ENCODE measurements around the gene SCN4B. TPM values are rescaled to one million over a fixed set of nuclear protein-coding genes. Genes with fewer than 3 reads are reported as not detected.
A peak's percentile ranks its signal among the peaks of the same experiment; 100 is the strongest.

Gene SCN4B
- total and polyA plus RNA-seq, 2 of the 8 experiments (the other 6 are each of a cell fraction or from before 2014, with no cell fraction given), result 2.8 to 4.9 TPM

DNA sequence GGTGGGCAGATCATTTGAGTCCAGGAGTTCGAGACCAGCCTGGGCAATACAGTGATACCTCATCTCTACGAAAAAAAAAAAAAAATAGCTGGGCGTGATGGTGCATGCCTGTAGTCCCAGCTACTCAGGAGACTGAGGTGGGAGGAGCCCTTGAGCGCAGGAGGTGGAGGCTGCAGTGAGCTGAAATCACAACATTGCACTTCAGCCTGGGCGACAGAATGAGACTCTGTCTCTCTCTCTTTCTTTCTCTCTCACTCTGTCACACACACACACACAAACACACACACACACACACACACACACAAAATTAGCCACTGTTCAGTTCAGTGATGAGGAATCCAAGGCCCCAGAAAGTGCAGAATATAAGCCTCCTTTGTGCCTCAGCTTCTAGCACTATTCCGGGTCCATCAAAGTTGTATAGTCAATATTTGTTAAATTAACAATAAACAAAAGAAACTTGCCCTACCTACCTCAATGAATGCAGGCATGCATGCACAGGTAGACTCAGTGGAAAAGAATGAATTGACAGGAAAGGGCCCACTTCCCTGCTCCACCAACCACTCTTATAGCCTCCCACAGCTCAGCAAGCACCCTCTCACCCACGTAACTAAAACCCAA, 62.0 kb downstream of the SCN4B start:
- Histone ChIP-seq H3K4me3 (ENCODE audit: extremely low read depth in 1 of 4, insufficient read depth in 2 of 4, low read depth in 3 of 4, low read length in 4 of 4) (no peak overlapping the region), H3K18ac (ENCODE audit: extremely low read depth, low read length) (no peak overlapping the region), H3K79me2 (ENCODE audit: control insufficient read depth in 1 of 2, insufficient read depth in 2 of 2, low read length in 2 of 2) (no peaks in the 10 kb centered on the region), H4K91ac (replicated peaks; ENCODE audit: insufficient read length, low read length) (no peak overlapping the region), H2BK15ac (ENCODE audit: low read length) (no peak overlapping the region), H3K4me1 (replicated peaks in 1 of 4; ENCODE audit: control insufficient read depth in 3 of 4, insufficient read depth in 4 of 4, low read length in 3 of 4) (no peaks in the 10 kb centered on the region), H3K23me2 (ENCODE audit: low read depth, low read length) (peaks cover 2% of the 10 kb centered on the region; the same call in 1 of the 2 replicates), H3K4me2 (ENCODE audit: insufficient read depth in 1 of 2, low read depth in 2 of 2, low read length in 2 of 2) (no peak overlapping the region), H3K27me3 (replicated peaks in 1 of 4; ENCODE audit: control insufficient read depth in 3 of 4, extremely low read depth in 1 of 4, insufficient read depth in 3 of 4, low read length in 3 of 4) (no peaks in the 10 kb centered on the region; a peak in 1 of 7 replicates), H2BK120ac (replicated peaks; ENCODE audit: low read depth, low read length) (no peak overlapping the region), H4K20me1 (replicated peaks in 1 of 2; ENCODE audit: control insufficient read depth in 1 of 2, insufficient read depth in 2 of 2, low read length in 2 of 2) (no peaks in the 10 kb centered on the region), H3K9me3 (ENCODE audit: insufficient read depth in 2 of 2, low read depth in 1 of 2, low read length in 1 of 2) (peaks cover 8 to 21% of the 10 kb centered on the region in 2 experiments; a peak in 3 of 4 replicates), H3K79me1 (ENCODE audit: low read depth, low read length) (no peaks in the 10 kb centered on the region), H2AK5ac (ENCODE audit: low read depth, low read length) (no peak overlapping the region), H3K23ac (ENCODE audit: insufficient read length) (no peak overlapping the region), H3K9ac (replicated peaks in 1 of 4; ENCODE audit: extremely low read depth in 1 of 4, low read depth in 3 of 4, low read length in 3 of 4) (no peak overlapping the region), H3K27ac (ENCODE audit: low read depth, low read length) (no peak overlapping the region), H3K36me3 (ENCODE audit: control insufficient read depth in 2 of 4, insufficient read depth in 4 of 4, low read length in 3 of 4) (no peaks in the 10 kb centered on the region), H2BK20ac (ENCODE audit: low read length) (no peak overlapping the region), H3K56ac (replicated peaks; ENCODE audit: insufficient read length, low read depth, low read length) (no peak overlapping the region), H2BK5ac (ENCODE audit: low read depth, low read length) (no peak overlapping the region), H3K14ac (ENCODE audit: insufficient read length) (no peak overlapping the region), H2AFZ (ENCODE audit: low read length) (no peak overlapping the region), H2BK12ac (ENCODE audit: low read depth, low read length) (0 out of 2 replicates have a peak overlapping the region, but pooled peaks have one; percentile 27), H3K4ac (replicated peaks; ENCODE audit: insufficient read length, low read depth, low read length) (no peak overlapping the region), H4K8ac (ENCODE audit: extremely low read depth, insufficient read depth, low read length) (no peak overlapping the region), H4K5ac (ENCODE audit: insufficient read length, low read depth, low read length) (no peak overlapping the region)
- no peak for FAIRE-seq
- CTCF ChIA-PET (ENCODE audit: partially characterized antibody), result interaction anchor here (0.6 to 1.9 kb wide), 8 partner anchors 8 to 283 kb away, joined by 3 to 5 read pairs (median 4); partner anchors contain the start of gene TMPRSS4
- TF ChIP-seq SRF (IDR thresholded peaks at IDR 0.05; ENCODE audit: low read depth, low read length), result no peak
- no peak for TF ChIP-seq BCL11A (IDR thresholded peaks at IDR 0.05; ENCODE audit: low read depth in 2 of 2, low read length in 2 of 2)
- TF ChIP-seq CTBP2 (IDR thresholded peaks at IDR 0.05; ENCODE audit: borderline replicate concordance, insufficient read depth, insufficient read length, low read length), result no peak
- no peak for TF ChIP-seq CHD1 (IDR thresholded peaks at IDR 0.05; ENCODE audit: low read depth, low read length)
- TF ChIP-seq CBX8 (IDR thresholded peaks at IDR 0.05; ENCODE audit: borderline replicate concordance, low read depth, low read length), result no peak
- TF ChIP-seq BACH1 (IDR thresholded peaks at IDR 0.05; ENCODE audit: low read length), result no peak
- TF ChIP-seq SP2 (IDR thresholded peaks at IDR 0.05; ENCODE audit: low read length), result no peak
- TF ChIP-seq POLR2AphosphoS5 (IDR thresholded peaks at IDR 0.05; ENCODE audit: low read depth, low read length), result no peak
- TF ChIP-seq SUZ12 (IDR thresholded peaks at IDR 0.05; ENCODE audit: low read length), result no peak
- TF ChIP-seq GABPA (IDR thresholded peaks at IDR 0.05; ENCODE audit: borderline replicate concordance, insufficient read depth, low read length), result no peak
- no peak for TF ChIP-seq HDAC2 (IDR thresholded peaks at IDR 0.05; ENCODE audit: borderline replicate concordance in 1 of 2, low read depth in 2 of 2, low read length in 2 of 2)
- no peak for TF ChIP-seq EGR1 (IDR thresholded peaks at IDR 0.05; ENCODE audit: borderline replicate concordance, low read depth, low read length)
- TF ChIP-seq CREB1 (IDR thresholded peaks at IDR 0.05), result no peak
- 70% methylated on average over 7 of the region's 7 CpGs; no CpG with 5 or more reads in 1 of the 2 experiments for WGBS, 2 experiments (ENCODE audit: extremely low coverage in 1 of 2, insufficient coverage in 1 of 2, insufficient read length in 1 of 2, insufficient replicate concordance in 2 of 2, low coverage in 1 of 2, low lambda C conversion rate in 2 of 2, missing lambda C conversion rate in 1 of 2)
- POLR2A ChIA-PET (ENCODE audit: partially characterized antibody), result interaction anchor here (1.0 kb wide), 1 partner anchor 8 kb away, joined by 3 read pairs; no protein-coding TSS in a partner anchor
- DNase-seq (ENCODE audit: low read depth in 1 of 2, low spot score in 2 of 2), result no peak

Measured in H1 (cell line).